T-cell (primary cell): Measurements from ENCODE around the gene JAG2. TPM values are rescaled to one million over a fixed set of nuclear protein-coding genes. Genes with fewer than 3 reads are reported as not detected.

Experiments used
- ATAC-seq, 4 experiments: fragments of 200-7000 bp in 3 of 4; fragments of 150-1000 bp in 1 of 4; cut with Tn5 transposase; replicated peaks in 1 of 4; 1 replicate in 3 of 4; 2 replicates in 1 of 4; pipeline ENCODE4 v1.10.0; 2021; ENCODE audit warnings: moderate library complexity in 3 of 4, mild to moderate bottlenecking in 2 of 4, moderate number of reproducible peaks in 1 of 4
- CTCF ChIA-PET, 2 donors: fragments of 300-600 bp; sonication (Branson Sonifier 250); formaldehyde crosslinking; loops; one replicate each; lab custom pipeline; 2022; ENCODE audit warnings: antibody characterized with exemption in 2 of 2; lab: Charles Lee
- POLR2A ChIA-PET, 2 donors: fragments of 300-600 bp; sonication (Branson Sonifier 250); formaldehyde crosslinking; loops; one replicate each; lab custom pipeline; 2022; ENCODE audit warnings: antibody characterized with exemption in 2 of 2; lab: Charles Lee
- DNase-seq, 35 experiments: peaks; one replicate each; pipeline versions ENCODE4 v3.0.0 to v3.0.0-alpha.2; 2013 to 2023
- H3K27ac ChIP-seq: one replicate; pipeline ENCODE4 v1.5.1; 2013; ENCODE audit warnings: low read length
- H3K27me3 ChIP-seq, 2 experiments: replicated peaks in 1 of 2; 1 replicate in 1 of 2; 2 replicates in 1 of 2; pipeline versions ENCODE4 v1.6.1 to v1.7.0; 2013; ENCODE audit warnings: low read length in 1 of 2, mixed read lengths in 1 of 2; ENCODE audit not compliant: control insufficient read depth in 2 of 2, insufficient read depth in 2 of 2; ENCODE audit errors: extremely low read depth in 1 of 2
- H3K36me3 ChIP-seq, 2 donors: 1 replicate in 1 of 2; 2 replicates in 1 of 2; pipeline versions ENCODE4 v1.6.1 to v1.7.0; 2013; ENCODE audit warnings: low read length in 1 of 2; ENCODE audit not compliant: control insufficient read depth in 2 of 2, insufficient read depth in 1 of 2; ENCODE audit errors: extremely low read depth in 1 of 2
- H3K4me1 ChIP-seq, 2 experiments: 1 replicate in 1 of 2; 2 replicates in 1 of 2; pipeline versions ENCODE4 v1.6.1 to v1.7.0; 2013; ENCODE audit warnings: low read length in 2 of 2, mixed read lengths in 1 of 2; ENCODE audit not compliant: insufficient read depth in 2 of 2, control insufficient read depth in 1 of 2; ENCODE audit errors: extremely low read depth in 1 of 2
- H3K4me3 ChIP-seq, 2 donors: 1 replicate in 1 of 2; 2 replicates in 1 of 2; pipeline versions ENCODE4 v1.5.1 to v1.7.0; 2013; ENCODE audit warnings: mild to moderate bottlenecking in 2 of 2, low read length in 1 of 2, moderate library complexity in 1 of 2; ENCODE audit not compliant: control insufficient read depth in 1 of 2; ENCODE audit errors: extremely low read depth in 1 of 2
- H3K9me3 ChIP-seq: 2 replicates; pipeline ENCODE4 v1.7.0; 2013
- H3K27ac Mint-ChIP-seq, 2 donors: one replicate each; pipeline ENCODE4 v1.8.0; 2020 to 2021; ENCODE audit warnings: mild to moderate bottlenecking in 2 of 2, mixed read lengths in 2 of 2
- H3K27me3 Mint-ChIP-seq, 2 donors: one replicate each; pipeline ENCODE4 v1.8.0; 2021 to 2022; ENCODE audit warnings: mixed read lengths in 2 of 2
- H3K36me3 Mint-ChIP-seq: one replicate; pipeline ENCODE4 v1.8.0; 2021; ENCODE audit warnings: mixed read lengths
- H3K4me1 Mint-ChIP-seq, 3 donors: one replicate each; pipeline ENCODE4 v1.8.0; 2020 to 2022; ENCODE audit warnings: mixed read lengths in 3 of 3, mild to moderate bottlenecking in 1 of 3
- H3K4me3 Mint-ChIP-seq, 3 donors: one replicate each; pipeline ENCODE4 v1.8.0; 2020 to 2022; ENCODE audit warnings: mild to moderate bottlenecking in 3 of 3, mixed read lengths in 3 of 3, moderate library complexity in 3 of 3
- H3K9me3 Mint-ChIP-seq, 3 donors: one replicate each; pipeline ENCODE4 v1.8.0; 2020 to 2022; ENCODE audit warnings: mixed read lengths in 3 of 3
- WGBS: methylation state at CpG from one replicate; pipeline ENCODE4 v1.1.5; 2013; ENCODE audit warnings: missing lambda C conversion rate; ENCODE audit not compliant: insufficient coverage; 5-methylcytosine and 5-hydroxymethylcytosine counted together
- total RNA-seq, 35 experiments: library from RNA in 6 of 35; stranded (reverse) in 6 of 35; fragments of 120-200 nt in 1 of 35; gene quantifications; one replicate each; pipeline versions ENCODE4 v1.2.1 to v1.2.4 and lab custom pipeline; 2013 to 2026

The JAG2 gene
- total RNA-seq, 5 donors from 2014 or later (not counting 1 experiment from before 2014, with no cell fraction given): 0.76 to 1.9 (median 1.2) TPM

DNA sequence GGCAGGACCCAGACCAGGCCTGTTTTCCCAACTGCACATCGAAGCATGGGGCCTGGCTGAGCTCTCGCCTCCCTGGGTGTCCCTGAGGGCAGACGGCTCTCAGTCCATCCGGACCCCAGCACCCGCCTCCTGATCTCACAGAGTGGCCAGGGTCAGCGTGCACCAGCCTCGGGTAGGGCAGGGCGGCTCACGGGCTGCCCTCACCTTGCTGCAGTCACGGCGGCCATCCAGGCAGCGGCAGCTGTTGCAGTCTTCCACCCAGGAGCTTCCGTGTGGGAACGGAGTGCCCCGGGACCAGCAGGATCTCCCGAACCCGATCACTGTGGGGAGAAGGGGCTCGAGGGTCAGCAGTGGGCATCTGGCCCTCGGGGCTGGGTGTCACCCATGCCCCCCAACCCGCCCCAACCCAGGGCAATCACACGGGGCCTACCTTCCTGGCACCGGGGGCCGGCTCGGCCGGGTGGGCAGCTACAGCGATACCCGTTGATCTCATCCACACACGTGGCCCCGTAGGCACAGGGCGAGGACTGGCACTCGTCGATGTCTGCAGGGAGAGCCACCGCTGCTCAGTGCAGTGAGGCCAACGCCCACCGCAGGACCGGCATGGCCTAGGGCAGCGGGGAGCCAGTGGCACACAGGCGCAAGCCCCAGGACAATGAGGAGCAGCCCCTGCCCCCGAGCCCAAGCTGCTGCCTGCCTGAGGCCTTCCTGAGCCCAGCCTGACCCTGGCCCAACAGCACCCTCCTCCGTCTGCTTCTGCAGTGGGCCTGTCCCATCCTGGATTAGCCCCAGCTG, 22.2 kb downstream of the JAG2 start:
- Mint-ChIP-seq H3K36me3 (no peaks in the 10 kb centered on the region), H3K9me3 (no peaks in the 10 kb centered on the region), H3K27ac (no peak overlapping the region), H3K27me3 (no peaks in the 10 kb centered on the region), H3K4me1 (no peaks in the 10 kb centered on the region), H3K4me3 (no peak overlapping the region)
- Histone ChIP-seq H3K27ac (no peak overlapping the region), H3K27me3 (no peaks in the 10 kb centered on the region), H3K36me3 (no peaks in the 10 kb centered on the region), H3K4me1 (no peaks in the 10 kb centered on the region), H3K9me3 (no peaks in the 10 kb centered on the region), H3K4me3 (no peak overlapping the region)
- no peak for DNase-seq
- WGBS: 92% methylated on average over 33 of the region's 40 CpGs
- ATAC-seq: no peak
- POLR2A ChIA-PET: no interaction called here
- CTCF ChIA-PET: no interaction called here

DNA sequence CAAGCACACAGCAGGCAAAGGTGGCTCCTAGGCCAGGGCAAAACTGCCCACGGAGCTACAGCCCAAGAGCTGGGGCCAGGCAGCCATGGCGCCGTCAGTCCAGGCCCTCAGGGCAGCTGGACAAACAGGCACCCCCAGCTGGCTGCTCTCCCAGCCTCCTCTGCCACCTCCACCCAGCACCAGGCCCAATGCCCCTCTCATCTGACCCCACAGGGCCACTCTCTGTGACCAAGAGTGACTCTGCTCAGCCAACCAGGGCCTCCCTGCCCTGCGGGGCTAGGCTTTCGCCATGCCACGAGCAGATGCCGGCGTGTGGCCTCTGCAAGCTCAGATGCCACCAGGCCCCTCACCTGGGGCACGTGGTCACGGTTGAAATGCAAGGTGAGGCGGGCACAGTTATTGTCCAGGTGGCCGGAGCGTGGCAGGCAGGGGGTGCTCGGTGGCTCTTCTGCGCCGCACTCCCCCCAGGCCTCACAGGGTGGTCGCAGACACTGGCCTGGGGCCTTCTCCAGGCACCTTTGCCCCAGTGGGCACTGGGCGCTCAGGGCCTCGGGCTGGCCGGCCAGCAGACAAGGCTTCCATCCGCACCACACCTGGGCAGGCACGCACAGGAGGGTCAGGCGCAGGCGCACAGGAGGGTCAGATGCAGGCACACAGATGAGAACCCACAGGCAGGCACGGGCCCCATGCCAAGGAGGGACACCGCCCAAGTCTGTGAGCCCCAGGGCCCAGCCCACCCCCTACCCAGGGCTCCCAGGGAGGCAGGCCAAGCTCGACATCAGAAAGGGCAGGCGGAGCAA, 23.0 kb downstream of the JAG2 start:
- no peaks in the 10 kb centered on the region for H3K9me3 ChIP-seq
- no peaks in the 10 kb centered on the region for H3K4me1 ChIP-seq
- H3K4me3 ChIP-seq: no peak overlapping the region
- CTCF ChIA-PET: no interaction called here
- WGBS: 93% methylated on average over 27 of the region's 28 CpGs
- H3K27ac ChIP-seq: no peak overlapping the region
- H3K27me3 ChIP-seq: no peaks in the 10 kb centered on the region
- DNase-seq (no peak), ATAC-seq (no peak)
- H3K27me3 Mint-ChIP-seq: no peaks in the 10 kb centered on the region
- H3K4me1 Mint-ChIP-seq: no peaks in the 10 kb centered on the region
- H3K4me3 Mint-ChIP-seq: no peak overlapping the region
- H3K9me3 Mint-ChIP-seq: peaks cover 0 to 4% (median 0%) of the 10 kb centered on the region in 3 donors
- POLR2A ChIA-PET: no interaction called here
- H3K27ac Mint-ChIP-seq: no peak overlapping the region
- H3K36me3 ChIP-seq: no peaks in the 10 kb centered on the region
- H3K36me3 Mint-ChIP-seq: no peaks in the 10 kb centered on the region

DNA sequence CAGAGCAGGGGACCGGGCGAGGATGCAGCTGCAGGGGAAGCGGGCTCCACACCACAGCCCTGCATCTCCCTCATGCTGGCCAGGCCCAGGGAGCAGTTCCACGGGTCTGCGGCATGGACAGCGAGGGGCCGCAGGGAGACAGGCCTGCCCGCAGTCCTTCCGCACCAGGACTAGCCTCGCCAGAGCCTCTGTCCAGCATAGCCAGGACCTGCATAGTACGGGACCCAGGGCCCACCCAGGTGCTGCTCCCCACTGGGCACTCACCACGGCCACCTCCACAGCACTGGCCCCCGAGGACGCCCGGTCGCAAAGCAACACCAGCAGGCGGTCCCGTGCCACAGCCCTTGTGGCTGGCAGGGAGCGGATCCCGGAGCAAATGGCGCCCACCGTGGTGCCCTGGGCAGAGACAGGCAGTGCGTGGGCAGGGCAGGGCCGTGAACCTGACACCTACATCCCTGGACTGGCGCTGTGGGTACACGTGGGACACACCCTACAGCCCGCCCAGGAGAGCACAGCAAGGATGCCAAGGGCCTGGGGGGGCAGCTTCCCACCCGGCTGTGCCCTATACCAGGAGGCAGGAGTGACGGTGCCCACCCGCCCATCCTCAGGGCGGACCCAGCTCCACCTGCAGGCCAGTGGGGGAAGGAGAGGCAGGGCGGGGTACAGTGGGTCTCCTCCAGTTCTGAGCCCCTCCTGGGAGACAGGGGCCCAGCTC, 23.8 kb downstream of the JAG2 start:
- POLR2A ChIA-PET: no interaction called here
- ATAC-seq: no peak
- H3K27me3 Mint-ChIP-seq: no peaks in the 10 kb centered on the region

DNA sequence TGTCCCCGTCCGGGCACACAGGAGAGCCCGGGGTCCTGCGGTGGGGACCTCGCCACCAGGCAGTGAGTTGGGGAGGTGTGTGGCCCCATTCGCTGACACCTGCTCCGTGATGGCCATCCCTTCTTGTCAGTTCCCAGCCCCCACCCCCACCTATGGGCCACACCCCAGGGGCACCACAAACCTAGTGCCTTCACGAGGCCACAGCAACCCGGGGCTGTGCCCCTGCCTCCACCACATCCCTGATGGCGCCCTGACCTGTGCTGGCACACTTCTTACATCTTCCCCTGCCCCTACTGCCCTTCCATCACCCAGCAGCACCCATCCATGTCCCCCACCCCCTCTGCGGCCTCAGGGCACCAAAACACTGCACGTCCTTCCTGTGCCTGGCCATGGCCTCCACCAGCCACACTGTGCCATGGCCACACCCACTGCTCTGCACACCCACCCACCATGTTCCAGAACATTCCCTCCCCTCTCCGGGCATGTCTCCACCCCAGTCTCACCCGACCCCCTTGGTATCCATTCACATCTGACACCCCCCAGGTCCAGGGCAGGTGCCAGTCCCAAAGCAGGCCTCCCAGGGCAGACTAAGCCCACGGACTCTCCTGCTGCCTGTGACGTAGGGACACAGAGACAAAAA, 24.4 kb downstream of the JAG2 start:
- Histone ChIP-seq H3K36me3 (no peaks in the 10 kb centered on the region), H3K4me1 (no peaks in the 10 kb centered on the region), H3K27me3 (peaks cover 0 to 3% of the 10 kb centered on the region in 2 experiments), H3K9me3 (no peaks in the 10 kb centered on the region), H3K4me3 (no peak overlapping the region), H3K27ac (no peak overlapping the region)
- CTCF ChIA-PET: no interaction called here
- WGBS: 89% methylated on average over 14 of the region's 16 CpGs
- H3K36me3 Mint-ChIP-seq: peaks cover 3% of the 10 kb centered on the region
- no peak overlapping the region for H3K27ac Mint-ChIP-seq
- H3K27me3 Mint-ChIP-seq: no peaks in the 10 kb centered on the region
- H3K9me3 Mint-ChIP-seq: peaks cover 0 to 9% (median 4%) of the 10 kb centered on the region in 3 donors
- H3K4me3 Mint-ChIP-seq: no peak overlapping the region
- DNase-seq (no peak), ATAC-seq (no peak)
- POLR2A ChIA-PET: no interaction called here
- H3K4me1 Mint-ChIP-seq: no peaks in the 10 kb centered on the region

More for the DNA sequence above, 23.8 kb downstream of the JAG2 start:
- Histone ChIP-seq H3K27me3 (peaks cover 0 to under 1% of the 10 kb centered on the region in 2 experiments), H3K4me3 (no peak overlapping the region), H3K36me3 (no peaks in the 10 kb centered on the region), H3K4me1 (no peaks in the 10 kb centered on the region), H3K9me3 (no peaks in the 10 kb centered on the region), H3K27ac (no peak overlapping the region)
- 86% methylated on average over 32 of the region's 32 CpGs for WGBS
- Mint-ChIP-seq H3K36me3 (peaks cover 3% of the 10 kb centered on the region), H3K27ac (no peak overlapping the region), H3K9me3 (peaks cover 0 to 8% (median 4%) of the 10 kb centered on the region in 3 donors), H3K4me1 (no peaks in the 10 kb centered on the region), H3K4me3 (no peak overlapping the region)
- CTCF ChIA-PET: no interaction called here
- DNase-seq: no peak

DNA sequence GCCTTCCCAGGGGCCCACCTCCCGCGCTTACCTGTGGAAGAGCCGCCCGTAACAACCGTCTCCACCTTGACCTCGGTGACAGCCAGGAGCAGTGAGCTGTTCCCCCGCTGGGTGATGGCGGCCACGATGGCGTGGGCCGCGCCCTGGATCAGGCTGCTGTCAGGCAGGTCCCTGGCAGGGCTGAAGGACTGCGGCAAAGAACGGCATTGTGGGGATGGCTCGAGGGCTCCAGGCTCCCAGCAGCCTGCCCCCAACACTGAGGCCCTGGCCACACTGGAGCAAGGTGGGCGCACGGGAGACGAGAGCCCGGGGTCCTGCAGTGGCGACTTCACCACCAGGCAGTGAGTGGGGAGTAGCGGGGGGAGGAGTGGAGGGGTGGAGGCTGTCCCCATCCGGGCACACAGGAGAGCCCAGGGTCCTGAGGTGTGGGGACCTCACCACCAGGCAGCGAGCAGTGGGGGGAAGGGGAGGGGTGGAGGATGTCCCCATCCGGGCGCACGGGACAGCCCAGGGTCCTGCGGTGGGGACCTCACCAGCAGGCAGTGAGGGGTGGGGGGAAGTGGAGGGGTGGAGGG, 25.0 kb downstream of the JAG2 start:
- WGBS: 96% methylated on average over 26 of the region's 27 CpGs
- no peaks in the 10 kb centered on the region for H3K27me3 Mint-ChIP-seq
- Histone ChIP-seq H3K36me3 (no peaks in the 10 kb centered on the region), H3K9me3 (no peaks in the 10 kb centered on the region), H3K4me3 (no peak overlapping the region), H3K4me1 (no peaks in the 10 kb centered on the region), H3K27me3 (peaks cover 0 to 3% of the 10 kb centered on the region in 2 experiments), H3K27ac (no peak overlapping the region)
- DNase-seq (no peak), ATAC-seq (no peak)
- H3K9me3 Mint-ChIP-seq: peaks cover 0 to 9% (median 4%) of the 10 kb centered on the region in 3 donors
- ChIA-PET POLR2A (no interaction called here), CTCF (no interaction called here)
- H3K36me3 Mint-ChIP-seq: peaks cover 3% of the 10 kb centered on the region
- H3K4me3 Mint-ChIP-seq: no peak overlapping the region
- H3K27ac Mint-ChIP-seq: no peak overlapping the region
- H3K4me1 Mint-ChIP-seq: no peaks in the 10 kb centered on the region
